ENCODE results near the gene LRRC23.
A peak's percentile ranks its signal among the peaks of the same experiment; 100 is the strongest.
"Not testable (repeated sequence)": the region's sequence is repeated elsewhere in the genome, so short reads cannot be mapped to it uniquely, and the experiment has no call there.

LRRC23 gene, protein sequence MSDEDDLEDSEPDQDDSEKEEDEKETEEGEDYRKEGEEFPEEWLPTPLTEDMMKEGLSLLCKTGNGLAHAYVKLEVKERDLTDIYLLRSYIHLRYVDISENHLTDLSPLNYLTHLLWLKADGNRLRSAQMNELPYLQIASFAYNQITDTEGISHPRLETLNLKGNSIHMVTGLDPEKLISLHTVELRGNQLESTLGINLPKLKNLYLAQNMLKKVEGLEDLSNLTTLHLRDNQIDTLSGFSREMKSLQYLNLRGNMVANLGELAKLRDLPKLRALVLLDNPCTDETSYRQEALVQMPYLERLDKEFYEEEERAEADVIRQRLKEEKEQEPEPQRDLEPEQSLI

DNA sequence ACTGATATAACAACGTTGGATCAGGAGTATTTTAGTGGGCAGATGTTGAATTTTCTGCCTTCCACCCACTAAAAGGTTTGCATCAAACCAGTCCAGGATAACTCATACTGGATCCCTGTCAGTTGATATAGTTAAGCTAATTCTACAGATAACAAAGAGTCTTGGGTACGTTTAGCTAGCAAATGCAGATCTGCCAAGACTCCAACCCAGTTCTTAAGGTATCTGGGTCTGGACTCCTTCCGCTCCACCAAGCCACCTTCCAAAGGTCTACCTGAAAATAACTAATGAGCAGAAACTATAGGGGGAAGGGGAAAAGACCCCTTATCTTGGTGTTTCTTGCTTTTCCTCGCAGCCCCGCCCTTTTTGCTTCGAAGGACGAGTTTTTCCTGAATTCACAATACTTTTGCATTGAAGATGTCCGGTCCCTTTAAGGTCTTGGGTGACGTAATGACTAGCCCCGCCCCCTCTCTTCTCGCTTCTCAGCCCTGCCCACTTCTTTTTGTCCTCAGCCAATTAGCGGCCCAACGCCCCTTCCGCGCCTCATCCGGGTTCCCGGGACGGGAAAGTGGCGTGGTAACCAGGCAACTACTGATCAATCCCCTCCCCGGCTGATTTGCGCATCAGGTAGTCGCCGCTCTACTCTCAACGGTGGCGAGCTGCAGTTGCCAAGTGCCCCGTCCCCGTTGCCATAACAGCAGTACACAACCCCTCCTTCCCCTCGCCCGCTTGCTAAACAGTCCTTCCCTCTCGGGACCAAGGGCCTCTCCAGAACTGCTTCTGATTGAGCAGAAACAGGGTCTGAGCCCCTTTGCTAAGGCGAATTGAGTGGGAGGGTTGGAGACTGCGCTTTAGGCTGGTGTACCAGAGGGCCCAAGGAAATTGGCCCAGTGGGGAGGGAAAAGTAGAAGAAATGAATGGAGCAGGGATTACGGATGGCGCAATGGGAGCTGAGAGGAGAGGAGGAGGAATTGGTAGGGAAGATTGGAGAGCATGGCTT lies at the start of gene LRRC23:
Gene LRRC23 (plus strand): TSS at position 543 of the 997 bp plus-strand sequence. CDS start 812 bp downstream, outside the sequence.
- DNase-seq = peak; percentile 97

DNA sequence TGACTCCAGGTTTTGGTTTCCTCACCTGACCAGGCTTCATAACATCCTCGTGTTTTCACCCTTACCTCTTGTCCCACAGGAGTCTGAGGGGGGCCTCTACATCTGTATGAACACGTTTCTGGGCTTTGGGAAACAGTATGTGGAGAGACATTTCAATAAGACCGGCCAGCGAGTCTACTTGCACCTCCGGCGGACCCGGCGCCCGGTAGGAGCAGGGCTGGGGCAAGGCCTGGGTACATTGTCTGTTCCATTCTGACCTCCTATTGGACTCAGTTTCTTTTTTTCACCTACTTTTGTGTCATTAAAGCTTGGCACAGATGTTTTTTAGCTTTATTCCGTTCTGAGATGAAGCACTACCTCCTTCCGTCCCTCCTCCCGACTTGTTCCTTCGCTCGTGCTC lies 49.3 kb upstream of the LRRC23 start:
- no peak for DNase-seq

DNA sequence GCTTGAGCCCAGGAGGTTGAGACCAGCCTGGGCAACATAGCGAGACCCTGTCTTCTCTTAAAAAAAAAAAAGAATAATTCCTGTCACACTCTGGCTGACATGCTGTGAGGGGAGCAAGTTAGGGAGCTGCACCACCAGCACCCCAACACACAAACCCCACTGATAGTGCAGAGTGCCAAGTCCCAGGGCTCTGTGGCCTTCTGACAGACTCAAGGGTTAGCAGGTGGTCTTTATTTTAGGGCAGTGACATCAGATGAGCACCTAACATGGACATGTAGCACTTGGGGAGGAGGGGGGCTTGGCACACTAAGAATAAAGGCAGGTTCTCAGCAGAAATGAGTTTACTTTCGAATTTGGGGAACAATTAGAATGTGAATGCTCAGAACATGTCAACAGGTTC lies 45.8 kb upstream of the LRRC23 start:
- no peak for DNase-seq

DNA sequence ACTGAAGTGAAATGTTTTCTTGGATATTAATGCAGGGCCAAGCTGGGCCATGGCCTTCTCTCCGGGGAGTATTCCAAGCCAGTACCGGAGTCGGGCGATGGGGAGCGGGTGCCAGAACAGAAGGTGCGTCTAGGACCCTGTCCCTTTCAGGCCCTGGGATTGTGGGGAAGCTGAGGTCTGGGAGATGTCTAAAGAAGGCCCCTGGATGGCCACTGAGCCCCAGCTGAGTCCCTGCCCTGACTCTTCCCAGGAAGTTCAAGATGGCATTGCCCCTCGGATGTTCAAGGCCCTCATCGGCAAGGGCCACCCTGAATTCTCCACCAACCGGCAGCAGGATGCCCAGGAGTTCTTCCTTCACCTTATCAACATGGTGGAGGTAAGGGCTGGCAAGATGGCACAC lies 44.5 kb upstream of the LRRC23 start:
- no peak for DNase-seq

DNA sequence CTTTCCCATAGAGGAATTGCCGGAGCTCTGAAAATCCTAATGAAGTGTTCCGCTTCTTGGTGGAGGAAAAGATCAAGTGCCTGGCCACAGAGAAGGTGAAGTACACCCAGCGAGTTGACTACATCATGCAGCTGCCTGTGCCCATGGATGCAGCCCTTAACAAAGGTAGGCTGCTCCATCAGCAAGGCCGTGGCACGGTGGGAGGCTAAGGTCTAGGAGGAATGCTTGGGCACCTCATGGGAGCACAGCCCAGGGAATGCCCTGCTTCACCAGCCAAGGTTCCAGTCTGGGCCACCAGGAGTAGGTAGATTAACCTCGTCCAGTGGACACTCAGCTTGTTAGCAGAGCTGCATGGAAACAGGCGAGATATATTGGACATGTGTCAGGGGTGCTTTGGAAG lies 43.7 kb upstream of the LRRC23 start:
- no peak for DNase-seq

DNA sequence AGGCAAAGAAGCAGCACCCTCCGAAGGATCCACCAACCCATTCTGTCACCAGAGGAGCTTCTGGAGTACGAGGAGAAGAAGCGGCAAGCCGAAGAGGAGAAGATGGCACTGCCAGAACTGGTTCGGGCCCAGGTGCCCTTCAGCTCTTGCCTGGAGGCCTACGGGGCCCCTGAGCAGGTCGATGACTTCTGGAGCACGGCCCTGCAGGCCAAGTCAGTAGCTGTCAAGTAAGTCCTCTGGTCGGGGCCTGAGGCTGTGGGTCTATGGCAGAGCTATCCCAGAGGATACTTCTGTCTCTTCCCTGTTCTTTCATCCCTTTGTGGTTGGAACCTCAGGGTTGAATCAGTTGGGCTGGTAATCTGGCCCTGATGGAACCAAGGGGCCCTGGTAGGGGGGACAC lies 43.2 kb upstream of the LRRC23 start:
- DNase-seq = no peak

DNA sequence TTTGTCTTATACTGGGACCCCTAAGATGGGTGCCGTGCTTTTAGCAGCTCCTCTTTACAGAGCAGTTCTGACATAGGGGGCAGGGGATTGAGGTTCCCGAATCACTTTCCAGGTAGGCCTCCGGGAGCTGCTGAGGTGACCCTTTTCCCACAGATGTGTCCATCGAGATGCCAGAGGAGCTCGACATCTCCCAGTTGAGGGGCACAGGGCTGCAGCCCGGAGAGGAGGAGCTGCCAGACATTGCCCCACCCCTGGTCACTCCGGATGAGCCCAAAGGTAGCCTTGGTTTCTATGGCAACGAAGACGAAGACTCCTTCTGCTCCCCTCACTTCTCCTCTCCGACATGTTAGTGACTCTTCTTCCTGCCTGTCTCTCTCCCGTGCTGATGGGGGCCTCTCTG lies 41.6 kb upstream of the LRRC23 start:
- no peak for DNase-seq

DNA sequence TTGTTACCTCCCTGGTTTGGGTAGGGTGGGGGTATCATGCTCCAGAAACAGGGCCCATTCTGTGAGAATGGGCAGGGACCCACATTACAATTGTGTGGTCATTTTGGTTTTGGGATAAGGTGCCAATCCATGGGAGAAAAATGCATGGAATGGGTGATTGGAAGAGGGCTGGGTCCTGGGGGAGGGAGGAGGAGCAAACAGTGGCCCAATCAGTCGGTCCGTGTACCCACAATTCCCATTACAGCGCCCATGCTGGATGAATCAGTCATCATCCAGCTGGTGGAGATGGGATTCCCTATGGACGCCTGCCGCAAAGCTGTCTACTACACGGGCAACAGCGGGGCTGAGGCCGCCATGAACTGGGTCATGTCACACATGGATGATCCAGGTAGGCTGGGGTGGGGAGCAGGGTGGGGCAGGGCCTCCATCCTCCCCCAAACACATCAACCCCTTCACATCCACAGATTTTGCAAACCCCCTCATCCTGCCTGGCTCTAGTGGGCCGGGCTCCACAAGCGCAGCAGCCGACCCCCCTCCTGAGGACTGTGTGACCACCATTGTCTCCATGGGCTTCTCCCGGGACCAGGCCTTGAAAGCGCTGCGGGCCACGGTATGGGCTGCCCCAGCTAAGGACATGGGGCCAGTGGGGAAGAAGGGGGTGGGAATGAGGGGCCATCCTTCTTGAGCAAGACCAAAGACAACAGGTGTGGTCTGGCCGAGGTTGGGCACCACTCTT lies 40.9 kb upstream of the LRRC23 start:
- no peak for DNase-seq

DNA sequence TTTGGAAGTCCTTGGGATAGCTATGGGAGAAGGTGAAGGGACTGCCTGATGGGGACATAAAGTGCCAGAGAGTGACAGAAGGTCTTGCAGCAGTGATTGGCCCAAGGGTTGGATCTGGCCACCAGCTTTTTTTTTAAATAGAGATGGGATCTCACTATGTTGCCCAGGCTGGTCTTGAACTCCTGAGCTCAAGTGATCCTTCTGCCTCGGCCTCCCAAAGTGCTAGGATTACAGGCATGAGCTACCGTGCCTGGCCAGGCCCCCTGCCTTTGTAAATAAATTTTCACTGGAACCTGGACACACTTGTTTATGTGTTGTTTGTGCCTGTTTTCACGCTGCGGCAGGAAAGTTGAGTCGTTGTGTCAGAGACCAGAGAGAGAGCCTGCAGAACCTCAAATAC lies 39.3 kb upstream of the LRRC23 start:
- DNase-seq = not testable (repeated sequence)

DNA sequence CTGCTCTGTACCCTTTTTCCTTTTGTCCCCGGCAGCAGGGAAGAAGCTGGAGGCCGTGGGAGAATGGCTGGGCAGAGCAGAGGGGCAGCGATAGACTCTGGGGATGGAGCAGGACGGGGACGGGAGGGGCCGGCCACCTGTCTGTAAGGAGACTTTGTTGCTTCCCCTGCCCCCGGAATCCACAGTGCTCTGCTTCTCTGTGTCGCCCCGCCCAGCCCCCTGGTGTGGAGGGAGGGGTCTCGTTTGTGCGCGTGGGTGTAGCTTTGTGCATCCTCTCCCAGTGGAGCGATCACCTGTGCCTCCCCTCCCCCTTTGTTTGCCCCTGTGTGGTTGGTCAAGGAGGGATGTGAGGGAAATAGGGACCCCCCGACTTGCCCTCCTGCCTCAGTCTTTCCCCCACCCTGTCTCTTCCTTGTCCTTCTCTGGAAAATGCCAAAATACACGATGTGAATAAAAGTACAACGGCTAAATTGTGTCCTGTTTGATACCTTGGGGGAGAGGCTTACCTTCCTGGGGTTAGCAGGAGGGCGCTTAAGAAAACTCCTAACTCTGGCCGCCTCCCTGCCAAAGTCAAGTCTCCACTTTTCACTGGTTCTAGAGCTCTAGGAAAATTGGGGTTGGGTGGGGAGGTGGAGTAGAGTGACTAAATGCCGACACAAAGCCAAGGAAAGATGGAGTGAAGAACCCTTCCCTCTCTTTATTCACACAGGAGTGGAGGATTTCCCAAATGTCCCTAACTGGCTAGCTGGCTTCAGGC lies 38.3 kb upstream of the LRRC23 start:
- DNase-seq = no peak

DNA sequence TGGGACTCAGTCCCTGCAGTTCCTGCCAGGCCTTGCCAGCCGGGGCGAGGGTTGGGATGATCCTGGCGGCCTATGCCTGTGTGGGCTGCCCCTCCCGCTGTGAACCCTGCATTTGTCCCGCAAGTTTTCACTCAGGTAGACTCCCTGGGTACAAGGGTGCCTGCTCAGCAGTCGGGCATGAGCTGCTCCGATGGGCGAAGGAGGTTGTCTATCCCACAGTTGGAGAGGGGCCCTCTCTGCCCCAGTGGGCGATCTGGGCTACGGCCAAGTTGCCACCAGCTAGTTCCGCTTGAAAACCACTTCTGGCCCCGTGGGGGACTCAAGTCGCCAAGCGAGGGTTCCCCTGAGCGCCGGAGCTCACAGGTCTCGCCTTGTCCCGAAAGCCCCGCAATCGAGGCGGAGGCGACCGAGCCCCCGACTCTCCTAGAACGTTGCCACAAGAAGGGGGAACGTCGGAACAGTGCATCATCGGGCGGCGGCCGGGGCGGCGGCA lies 37.7 kb upstream of the LRRC23 start:
- peak; percentile 62 for DNase-seq

DNA sequence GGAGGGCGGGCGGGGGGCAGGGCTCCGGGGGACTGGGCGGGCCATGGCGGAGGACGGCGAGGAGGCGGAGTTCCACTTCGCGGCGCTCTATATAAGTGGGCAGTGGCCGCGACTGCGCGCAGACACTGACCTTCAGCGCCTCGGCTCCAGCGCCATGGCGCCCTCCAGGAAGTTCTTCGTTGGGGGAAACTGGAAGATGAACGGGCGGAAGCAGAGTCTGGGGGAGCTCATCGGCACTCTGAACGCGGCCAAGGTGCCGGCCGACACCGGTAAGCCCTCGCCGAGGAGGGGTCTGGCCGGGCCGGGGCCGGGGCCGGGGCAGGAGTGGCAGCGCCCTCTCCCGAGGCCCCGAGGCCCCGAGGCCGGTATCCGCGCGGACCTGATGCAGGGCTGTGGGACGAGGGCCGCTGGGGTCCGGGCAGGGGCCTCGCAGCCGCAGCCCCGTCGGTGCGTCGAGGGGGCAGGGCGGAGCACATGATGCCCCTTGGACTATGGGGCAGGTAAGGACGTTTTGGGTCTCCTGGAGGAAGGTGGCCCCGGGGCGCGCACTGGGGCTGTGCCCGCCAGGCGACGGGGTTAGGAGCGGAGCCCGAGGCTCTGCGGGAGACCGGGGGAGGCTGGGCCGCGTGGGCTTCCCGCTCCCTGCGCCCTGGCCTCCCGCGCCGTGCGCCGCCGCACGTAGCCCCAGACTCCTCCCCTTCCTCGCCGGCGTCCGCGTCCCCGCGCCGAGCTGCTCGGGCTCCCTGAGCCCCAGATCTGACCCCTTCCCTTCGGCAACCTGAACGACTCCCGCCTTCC lies 37.0 kb upstream of the LRRC23 start, which contains the start of gene TPI1:
Gene TPI1 (plus strand): TSS at position 119 of the 798 bp plus-strand sequence. CDS start 36 bp downstream, at position 155.
- DNase-seq = peak; percentile 74

DNA sequence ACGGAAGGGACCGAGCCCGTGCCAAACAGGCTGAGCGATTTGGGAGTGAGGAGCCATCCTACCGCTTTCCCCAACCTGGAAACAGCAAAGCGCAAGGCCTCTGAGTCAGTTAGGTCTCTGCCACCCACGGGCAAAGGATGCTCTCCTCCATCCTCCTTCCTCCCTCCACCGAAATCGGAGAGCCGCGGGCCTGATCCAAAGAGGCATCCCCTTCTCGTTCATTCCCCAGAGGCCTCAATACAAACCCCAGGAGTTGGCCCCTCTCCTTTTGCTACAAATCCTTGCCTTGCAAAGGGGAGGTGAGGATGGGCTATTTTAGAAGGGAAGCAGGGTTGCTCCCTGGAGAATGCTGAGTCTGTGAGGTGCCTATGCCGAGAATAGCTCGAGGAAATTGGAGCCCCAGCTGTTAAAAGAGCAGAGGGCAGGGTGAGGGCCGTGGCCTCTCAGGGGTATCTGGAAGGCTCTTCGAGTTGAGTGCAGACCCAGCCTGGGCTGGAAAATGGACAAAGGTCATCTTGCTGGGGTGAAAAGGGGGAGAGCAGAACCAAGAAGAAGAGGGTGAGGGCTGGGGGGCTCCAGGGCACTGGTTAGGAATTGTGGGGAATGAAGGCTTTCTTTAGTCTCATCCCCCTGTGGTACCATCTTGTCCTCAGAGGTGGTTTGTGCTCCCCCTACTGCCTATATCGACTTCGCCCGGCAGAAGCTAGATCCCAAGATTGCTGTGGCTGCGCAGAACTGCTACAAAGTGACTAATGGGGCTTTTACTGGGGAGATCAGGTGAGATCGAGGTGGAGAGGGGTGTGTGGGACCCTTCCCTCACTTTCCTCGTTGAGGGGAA lies 36.2 kb upstream of the LRRC23 start:
- no peak for DNase-seq

DNA sequence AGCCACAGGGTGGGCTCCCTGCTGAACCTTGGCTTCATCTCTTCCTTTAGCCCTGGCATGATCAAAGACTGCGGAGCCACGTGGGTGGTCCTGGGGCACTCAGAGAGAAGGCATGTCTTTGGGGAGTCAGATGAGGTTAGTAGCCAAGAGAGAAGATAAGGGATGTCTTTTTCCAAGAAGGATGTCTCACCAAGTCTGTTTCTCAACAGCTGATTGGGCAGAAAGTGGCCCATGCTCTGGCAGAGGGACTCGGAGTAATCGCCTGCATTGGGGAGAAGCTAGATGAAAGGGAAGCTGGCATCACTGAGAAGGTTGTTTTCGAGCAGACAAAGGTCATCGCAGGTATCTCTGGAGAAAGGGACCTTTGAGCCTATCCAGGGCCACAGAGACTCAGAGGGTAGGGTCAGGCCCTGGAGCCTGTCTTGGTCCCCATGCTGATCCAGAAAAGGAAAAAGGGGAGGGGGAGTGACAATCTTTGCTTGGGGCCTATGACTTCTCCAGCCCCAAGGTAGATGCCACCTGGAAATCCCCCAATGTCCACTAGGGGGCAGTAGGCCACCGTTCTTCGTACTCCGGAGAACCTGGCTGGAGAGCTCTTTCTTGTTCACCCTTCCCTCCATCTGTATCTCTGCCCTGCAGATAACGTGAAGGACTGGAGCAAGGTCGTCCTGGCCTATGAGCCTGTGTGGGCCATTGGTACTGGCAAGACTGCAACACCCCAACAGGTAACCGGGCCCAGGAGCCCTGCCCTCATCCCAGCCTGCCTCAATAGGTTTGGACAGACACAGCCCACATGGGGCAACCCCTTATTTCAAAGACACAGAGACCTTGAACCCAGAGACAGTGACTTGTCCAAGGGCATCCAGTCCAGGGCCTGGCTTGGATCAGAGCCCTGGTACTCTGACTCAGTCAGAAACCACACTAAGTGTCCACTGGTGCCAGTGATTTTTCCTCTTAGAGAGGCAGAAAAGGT lies 35.3 kb upstream of the LRRC23 start:
- DNase-seq = peak; percentile 83

DNA sequence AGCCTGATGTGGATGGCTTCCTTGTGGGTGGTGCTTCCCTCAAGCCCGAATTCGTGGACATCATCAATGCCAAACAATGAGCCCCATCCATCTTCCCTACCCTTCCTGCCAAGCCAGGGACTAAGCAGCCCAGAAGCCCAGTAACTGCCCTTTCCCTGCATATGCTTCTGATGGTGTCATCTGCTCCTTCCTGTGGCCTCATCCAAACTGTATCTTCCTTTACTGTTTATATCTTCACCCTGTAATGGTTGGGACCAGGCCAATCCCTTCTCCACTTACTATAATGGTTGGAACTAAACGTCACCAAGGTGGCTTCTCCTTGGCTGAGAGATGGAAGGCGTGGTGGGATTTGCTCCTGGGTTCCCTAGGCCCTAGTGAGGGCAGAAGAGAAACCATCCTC lies 34.3 kb upstream of the LRRC23 start:
- not testable (repeated sequence) for DNase-seq

DNA sequence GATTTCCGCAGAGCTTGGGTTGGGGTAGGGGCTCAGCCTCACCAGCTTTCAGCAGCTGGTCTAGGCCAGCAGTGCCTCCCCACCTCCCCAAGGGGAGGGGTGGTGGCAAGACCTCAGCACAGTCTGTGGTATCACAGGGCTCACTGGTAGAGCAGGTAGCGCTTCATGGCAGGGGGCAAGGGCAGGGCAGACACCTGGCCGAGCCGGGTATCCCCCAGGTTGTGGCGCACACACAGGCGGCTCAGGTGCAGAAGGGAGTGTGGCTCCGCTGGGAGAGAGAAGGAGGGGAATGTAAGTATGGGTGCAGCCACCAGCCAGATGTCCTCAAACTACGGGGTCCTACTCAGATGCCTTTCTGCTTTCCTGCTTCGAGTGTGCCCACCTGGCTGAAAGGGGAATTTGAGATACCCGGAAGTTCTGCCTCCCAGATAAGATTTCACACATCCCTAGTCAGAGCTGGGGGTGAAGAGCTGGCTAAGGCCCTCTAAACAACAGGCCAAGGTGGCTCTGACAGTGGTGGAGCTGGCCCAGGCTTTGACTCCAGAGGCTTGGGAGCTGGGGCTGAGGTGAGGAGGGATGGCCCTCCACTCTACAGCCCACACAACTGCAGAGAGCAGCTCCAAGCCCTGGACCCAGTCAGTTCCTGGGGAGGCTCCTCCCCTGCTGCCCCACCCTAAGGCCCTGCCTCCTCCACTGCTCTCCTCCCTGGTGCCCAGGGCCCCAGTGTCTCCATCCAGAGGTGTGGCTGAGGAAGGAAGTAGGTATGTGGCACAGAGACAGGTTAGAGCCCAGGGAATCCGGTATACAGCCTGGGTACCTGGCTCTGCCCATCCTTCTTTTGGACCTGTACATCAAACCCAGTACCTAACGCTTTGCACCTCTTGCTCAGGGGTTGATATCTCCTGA lies 33.3 kb upstream of the LRRC23 start:
- DNase-seq = no peak

Measured in DMS79 treated with DMSO at 0.1 percent for 48 hours (cell line).